SIG-M5 treated with dmso at 0.1 percent for 504 hours (cell line): Measurements from ENCODE around the gene PAPSS2.
A peak's percentile ranks its signal among the peaks of the same experiment; 100 is the strongest.
"Not testable (repeated sequence)": the region's sequence is repeated elsewhere in the genome, so short reads cannot be mapped to it uniquely, and the experiment has no call there.

Experiments used
- DNase-seq: peaks from one replicate; lab custom pipeline; 2025; ENCODE audit not compliant: unreplicated experiment; lab: John Stamatoyannopoulos, UW

PAPSS2 gene

DNA sequence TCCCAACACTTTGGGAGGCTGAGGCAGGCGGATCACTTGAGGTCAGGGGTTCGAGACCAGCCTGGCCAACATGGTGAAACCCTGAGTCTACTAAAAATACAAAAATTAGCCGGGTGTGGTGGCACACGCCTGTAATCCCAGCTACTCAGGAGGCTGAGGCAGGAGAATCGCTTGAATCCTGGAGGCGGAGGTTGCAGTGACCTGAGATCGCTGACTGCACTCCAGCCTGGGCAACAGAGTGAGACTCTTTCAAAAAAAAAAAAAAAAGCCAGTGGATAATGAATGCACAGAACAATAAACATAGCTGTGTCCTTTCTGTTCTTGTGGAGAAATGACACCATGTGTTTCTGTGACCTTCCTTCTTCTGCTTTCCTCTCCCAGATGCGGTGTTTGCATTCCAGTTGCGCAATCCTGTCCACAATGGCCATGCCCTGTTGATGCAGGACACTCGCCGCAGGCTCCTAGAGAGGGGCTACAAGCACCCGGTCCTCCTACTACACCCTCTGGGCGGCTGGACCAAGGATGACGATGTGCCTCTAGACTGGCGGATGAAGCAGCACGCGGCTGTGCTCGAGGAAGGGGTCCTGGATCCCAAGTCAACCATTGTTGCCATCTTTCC lies 83.4 kb downstream of the PAPSS2 start:
- DNase-seq = peak; percentile 34

DNA sequence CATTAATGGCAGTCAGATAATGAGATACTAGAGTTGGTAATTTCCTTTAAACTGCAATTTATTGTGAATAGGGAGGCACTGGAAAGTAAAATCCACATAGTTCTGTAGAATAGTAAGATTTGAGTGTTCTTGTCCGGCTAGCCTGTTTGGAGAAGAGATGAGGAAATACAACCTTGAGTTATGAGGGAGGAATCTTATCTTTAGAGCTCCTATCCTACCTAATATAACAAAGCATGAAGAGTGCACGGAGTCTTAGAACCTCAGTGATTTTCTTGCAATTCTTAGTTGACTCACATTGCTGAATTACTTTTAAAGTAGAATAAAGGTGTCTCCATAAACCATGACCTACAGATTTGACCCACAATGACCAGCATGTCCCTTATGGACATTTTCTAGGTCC lies 84.9 kb downstream of the PAPSS2 start:
- DNase-seq = no peak

DNA sequence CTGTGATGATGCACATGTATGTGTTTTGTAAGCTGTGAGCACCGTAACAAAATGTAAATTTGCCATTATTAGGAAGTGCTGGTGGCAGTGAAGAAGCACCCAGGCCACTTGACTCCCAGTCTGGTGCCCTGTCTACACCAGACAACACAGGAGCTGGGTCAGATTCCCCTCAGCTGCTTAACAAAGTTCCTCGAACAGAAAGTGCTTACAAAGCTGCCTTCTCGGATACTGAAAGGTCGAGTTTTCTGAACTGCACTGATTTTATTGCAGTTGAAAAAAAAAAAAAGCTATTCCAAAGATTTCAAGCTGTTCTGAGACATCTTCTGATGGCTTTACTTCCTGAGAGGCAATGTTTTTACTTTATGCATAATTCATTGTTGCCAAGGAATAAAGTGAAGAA lies 87.2 kb downstream of the PAPSS2 start:
- DNase-seq = no peak

DNA sequence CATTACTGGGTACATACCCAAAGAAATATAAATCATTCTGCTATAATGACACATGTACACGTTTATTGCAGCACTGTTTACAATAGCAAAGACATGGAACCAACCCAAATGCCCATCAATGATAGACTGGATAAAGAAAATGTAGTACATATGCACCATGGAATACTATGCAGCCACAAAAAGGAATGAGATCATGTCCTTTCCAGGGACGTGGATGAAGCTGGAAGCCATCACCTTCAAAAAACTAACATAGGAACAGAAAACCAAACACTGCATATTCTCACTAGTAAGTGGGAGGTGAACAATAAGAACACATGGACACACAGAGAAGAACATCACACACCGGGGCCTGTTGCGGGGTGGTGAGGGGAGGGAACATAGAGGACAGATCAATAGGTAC lies 88.6 kb downstream of the PAPSS2 start:
- not testable (repeated sequence) for DNase-seq

DNA sequence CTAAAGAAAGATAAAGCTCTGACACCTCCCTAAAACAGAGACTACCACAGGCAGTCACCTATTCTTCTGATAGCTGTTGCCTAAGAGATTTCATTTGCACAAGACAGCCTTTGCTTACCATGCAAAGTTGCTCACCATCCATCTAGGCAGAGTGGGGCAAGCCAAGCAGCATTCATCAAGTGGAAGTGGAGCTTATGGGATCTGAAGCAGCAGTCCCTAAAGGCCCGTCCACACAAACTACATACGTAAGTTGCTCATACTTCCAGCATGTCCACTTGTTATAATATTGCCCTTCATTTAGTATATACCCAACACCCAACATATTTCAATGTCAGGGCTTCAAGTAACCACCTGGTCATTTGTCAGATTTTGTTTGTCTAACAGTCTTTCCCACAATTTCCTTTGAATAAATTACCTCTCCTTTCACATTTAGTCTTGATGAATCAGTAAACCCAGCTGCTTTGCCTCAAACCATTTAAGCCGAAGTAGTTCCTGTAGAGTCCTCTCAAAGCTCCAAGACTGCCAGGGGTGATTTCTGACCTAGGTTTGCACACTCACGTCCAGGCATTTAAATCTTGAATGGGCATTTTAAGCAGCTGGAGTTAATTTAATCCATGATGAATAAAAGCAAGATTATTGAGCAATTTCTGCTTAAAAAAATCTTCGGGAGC lies 90.5 kb downstream of the PAPSS2 start:
- no peak for DNase-seq

DNA sequence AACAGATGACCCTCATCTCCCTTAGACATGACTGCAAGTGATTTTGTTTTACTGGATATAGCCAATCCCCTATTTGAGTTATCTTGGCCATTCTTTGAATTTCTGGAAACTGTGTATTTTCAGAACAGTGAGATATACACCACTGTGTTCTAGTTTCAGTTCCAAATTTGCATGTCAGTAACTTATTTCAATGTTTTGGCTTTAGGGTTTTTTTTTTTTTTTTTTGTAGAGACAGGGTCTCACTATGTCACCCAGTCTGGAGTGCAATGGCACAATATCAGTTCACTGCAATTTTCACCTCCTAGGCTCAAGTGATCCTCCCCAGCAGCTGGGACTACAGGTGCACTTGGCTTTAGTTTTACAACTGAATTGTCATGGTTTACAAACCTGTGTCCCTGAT lies 91.1 kb downstream of the PAPSS2 start:
- DNase-seq = no peak

DNA sequence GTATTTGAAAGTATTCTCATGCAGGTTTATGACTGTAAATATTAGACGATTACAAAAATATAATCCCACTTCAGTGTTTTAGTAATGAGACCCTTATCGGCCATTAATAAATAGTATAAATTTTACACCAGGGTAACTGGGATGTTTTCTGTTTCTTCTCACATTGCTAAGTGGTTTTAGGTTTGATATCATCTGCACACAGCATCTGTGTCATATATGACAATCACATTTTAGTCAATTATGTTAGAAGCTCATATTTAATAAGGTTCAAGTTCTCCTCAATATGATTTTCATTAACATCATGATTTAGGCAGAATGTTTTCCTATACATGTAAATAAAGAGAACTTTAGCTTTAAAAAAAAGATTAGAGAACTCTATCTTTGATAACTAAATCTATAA lies 91.6 kb downstream of the PAPSS2 start:
- DNase-seq = no peak

DNA sequence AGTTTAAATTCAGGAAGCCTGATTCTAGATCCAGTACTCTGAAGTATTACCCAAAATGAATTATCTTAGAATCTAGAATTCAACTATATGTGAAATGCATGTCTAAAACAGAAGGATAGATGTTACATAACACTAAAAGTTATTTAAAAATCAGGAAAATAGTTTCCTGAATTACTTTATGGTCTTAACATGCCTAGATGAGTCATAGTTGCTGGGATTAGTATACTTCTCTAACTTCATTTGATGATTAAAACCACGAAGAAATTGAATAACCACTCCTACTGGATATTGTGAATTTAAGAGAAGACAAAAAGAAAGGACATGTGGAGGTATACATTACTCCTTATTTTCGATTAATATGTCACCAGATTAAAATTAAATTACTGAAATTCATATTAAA lies 92.9 kb downstream of the PAPSS2 start:
- DNase-seq = no peak

DNA sequence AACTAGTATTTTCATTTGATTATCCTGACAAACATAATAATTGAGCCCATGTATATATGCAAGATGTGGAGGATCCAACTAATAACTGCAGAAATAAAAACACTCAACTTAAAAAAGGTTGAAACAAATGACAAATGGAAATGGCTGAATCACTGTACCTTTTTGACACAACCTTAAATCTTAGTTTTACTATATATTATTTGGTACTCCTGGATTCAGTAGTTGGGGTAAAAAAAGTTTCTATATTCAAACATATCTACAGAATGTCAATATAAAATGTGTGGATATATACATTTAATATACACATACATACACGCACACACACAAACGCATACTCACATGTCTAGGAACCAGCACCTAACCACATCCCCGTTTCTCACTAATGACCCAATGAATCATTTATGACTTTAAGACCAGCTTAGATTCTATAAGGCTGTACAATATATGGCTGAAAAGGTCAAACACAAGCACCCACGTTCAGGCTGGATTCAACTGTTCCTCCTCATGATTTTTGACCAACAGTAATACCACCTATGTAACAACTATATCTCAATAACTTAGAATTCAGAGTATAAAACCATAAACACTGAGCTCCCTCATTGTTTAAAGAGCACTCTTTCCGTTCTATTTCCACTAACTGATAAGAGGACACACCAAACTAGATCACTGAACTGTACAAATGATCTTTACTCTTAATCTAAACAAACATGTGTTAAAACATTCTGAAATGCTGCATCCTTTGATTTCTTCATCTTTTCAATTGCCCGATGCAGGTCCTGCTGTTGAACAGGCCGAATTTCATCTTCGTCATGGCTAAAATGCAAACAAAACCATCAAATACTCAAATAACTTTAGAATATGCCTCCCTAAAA lies 94.6 kb downstream of the PAPSS2 start:
- DNase-seq = no peak

DNA sequence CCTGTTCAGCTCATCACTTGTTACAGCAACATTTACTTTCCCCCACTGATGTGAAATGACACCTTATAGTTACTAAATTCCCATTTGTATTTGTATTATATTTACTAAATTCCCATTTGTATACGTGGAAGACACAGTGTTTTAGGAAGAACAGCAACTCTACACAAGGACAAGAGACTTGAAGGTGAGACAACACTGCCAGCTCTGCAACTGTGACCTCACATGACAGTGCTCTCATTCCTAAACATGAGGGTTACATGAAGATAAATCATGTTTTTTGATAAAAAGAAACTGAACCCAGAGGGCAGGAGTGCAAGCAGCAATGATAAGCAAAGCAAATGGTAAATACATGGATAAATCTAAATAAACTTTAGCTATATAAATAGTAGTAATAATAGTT lies 98.0 kb downstream of the PAPSS2 start:
- DNase-seq = no peak

DNA sequence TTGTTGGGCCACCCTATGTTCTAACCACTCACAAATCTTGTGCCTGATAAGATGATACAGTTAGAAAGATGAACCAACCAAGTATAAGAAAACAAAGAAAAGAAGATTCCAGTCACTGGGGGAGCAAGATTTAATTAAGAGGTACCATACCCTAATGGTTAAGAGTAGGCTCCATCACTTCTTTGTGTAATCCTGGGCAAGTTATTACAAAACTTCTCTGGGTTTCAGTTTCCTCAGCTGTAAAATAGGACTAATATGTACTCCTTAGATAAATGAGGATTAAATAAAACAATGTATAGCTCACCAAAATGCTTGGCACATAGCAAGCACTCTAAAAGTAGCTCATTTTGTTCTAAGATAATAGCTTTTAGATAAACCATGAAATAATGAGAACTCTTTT lies 99.9 kb downstream of the PAPSS2 start:
- DNase-seq = no peak

DNA sequence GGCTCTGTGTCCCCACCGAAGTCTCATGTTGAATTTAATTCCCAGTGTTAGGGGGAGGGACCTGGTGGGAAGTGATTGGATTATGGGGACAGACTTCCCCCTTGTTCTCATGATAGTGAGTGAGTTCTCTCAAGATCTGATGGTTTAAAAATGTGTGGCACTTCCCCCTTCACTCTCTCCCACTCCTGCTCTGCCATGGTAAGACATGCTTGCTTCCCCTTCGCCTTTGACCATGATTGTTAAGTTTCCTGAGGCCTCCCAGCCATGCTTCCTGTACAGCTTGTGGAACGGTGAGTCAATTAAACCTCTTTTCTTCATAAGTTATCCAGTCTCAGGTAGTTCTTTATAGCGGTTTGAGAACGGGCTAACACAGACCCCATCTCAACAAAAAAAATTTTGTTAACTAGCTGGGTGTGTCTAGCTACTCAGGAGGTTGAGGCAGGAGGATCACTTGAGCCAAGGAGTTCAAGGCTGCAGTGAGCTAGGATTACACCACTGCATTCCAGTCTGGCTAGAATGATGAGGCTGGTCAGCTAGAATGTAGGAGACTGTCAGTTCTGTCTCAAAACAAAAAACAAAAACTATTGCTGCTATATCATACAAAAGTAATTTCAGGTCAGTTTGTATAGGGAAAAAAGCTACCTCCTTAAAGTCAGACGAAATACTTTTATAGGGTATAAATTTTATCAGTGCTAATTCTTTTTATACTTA lies 100.7 kb downstream of the PAPSS2 start:
- DNase-seq = no peak

DNA sequence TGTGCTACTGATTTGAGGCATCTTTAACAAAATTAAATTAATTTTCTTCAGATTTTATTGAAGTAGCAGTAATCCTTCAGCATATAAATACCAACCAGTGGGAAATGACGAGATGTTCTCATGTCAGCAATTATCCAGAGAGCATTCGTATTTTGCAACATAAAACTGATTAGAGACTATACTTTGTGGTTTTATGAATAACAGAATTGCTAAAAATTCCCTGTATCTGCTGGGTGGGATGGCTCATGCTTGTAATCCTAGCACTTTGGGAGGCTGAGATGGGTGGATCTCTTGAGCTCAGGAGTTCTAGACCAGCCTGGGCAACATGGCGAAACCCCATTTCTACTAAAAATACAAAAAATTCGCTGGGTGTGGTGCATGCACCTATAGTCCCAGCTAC lies 101.5 kb downstream of the PAPSS2 start:
- DNase-seq = no peak

DNA sequence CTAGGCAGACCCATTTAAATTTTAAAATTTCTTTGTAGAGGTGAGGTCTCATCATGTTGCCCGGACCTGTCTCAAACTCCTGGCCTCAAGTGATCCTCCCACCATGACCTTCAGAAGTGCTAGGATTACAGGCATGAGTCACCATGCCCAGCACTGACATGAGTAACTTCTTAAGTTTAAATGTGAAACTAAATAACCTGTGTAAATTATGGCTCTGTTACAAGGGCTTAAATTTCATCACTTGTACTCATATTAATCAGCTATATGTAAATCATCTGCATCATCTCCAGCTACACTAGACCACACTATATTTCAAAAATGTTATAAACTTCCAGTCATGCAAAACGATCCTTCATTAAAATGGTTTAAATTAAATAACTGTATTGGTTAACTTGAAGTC lies 102.2 kb downstream of the PAPSS2 start:
- DNase-seq = peak; percentile 14

DNA sequence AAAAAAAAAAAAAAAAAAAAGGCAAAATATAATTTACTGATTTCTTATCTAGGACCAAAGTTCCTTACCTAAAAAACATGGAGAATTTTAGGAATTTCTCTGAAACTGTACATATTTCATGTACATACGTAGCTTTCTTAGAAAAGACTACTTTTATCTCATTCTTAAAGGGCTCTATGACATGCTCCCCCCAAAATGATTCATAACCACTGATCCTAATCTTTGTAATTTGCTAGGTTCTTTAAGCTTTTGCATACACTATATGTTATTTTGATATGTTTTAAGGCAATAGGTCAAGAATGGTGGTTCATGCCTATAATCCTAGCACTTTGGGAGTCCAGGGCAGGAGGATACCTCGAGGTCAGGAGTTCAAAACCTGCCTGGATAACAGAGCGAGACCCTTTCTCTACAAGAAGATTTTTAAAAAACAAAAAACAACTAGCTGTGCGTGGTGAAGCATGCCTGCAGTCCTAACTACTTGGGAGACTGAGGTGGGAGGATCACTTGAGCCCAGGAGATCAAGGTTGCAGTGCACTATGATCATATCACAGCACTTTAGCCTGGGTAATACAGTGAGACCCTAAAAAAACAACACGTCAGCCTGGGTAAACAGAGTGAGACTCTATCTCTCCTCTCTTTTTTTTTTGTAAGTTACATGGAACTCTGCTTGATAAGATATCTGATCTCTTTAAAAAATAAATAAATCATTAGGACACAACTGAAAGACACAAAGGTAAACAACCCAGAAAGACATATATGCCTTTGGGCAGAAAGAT lies 103.6 kb downstream of the PAPSS2 start:
- no peak for DNase-seq

DNA sequence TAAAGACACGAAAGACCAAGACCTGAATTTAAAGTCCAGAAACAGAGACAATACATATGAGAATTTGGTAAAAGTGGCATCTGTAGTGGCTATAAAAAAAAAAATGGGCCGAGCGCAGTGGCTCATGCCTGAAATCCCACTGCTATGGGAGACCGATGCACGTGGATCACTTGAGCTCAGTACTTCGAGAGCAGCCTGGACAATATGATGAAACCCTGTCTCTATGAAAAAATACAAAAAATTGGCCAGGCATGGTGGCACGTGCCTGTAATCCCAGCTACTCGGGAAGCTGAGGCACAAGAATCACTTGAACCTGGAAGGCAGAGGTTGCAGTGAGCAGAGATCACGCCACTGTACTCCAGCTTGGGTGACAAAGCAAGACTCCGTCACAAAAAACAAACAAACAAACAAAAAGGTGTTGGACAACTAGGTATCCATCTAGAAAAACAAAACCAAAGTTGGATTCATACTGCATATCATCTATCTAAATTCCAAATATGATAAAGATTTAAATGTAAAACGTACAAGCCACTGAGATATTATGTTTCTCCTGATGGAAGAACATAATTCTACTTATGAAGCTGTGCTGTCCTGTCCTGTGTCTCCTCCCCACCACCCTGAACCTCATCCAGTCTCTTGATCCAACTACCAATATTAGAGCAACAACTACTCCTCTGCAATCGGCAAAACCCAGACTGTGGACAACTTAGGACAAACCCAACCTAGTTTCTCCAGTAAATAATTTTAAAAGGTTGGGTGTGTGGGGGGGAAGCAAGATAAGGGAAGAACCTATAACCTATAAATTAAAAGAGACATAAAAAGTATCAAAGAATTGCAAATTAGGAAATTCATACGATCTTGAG lies 104.6 kb downstream of the PAPSS2 start:
- no peak for DNase-seq

DNA sequence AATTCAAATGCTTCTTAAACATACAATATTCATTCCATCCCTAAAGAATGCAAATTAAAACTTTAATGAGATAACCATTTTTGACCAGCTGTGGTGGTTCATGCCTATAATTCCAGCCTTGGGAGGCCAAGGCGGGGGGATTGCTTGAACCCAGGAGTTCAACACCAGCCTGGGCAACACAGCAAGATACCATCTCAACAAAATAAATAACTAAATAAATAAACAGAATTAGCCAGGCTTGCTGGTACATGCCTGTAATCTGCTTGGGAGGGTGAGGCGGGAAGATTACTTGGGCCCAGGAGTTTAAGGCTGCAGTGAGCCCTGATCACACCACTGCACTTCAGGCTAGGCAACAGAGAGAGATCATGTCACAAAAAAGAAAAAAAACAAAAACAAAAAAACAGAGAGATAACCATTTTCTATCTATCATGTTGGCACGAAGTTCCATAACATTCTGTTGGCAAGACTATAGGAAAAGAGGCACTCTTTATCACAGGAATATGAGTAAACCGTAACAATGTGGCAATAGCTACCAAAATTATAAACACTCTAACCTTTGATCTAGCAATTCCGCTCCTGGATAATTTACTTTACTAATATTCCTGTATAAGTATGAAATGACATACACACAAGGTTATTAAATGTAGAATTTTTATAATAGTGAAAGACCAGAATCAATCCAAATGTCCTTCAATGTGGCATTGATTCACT lies 106.1 kb downstream of the PAPSS2 start:
- DNase-seq = no peak

DNA sequence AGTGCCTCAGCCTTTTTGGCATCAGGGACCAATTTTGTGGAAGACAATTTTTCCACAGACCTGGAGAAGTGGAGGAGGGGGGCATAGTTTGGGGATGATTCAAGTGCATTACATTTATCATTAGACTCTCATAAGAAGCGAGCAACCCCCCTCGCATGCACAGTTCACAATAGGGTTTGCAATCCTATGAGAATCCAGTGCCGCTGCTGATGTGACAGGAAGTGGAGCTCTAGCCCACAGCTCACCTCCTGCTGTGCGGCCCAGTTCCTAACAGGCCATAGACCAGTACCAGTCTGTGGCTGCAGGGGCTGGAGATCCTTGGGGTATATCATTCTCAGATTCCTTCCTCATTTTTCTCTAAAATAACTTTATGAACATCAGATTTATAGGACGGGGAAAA lies 107.6 kb downstream of the PAPSS2 start:
- DNase-seq = no peak

DNA sequence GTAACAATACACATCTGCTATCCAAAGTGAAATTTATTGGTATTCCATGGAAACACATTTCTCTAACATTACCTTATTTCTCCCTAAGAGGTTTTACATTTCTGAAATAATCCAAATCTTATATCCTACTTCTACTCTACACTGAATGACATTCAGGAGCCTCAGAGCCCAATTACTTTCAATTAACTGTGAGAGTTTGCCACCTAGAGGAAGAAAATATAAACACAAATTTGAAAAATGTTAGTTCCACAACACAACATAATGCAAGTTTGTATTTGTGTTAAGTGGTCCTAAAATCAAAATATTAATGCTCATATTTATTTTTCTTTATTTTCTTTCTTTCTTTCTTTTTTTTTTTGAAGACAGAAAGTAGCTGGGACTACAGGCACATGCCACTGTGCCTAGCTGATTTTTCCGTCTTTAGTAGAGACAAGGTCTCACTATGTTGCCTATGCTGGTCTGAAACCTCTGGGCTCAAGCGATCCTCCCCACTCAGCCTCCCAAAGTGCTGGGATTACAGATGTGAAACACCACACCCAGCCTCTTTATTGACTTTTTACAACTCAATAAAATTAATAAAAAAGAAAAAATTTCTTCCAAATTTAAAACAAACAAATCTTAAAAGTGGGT lies 112.3 kb downstream of the PAPSS2 start:
- DNase-seq = peak; percentile 6
